Astrocyte of the cerebellum (primary cell): ENCODE results near the gene PEX11B.

Source experiments
- DNase-seq: peaks from one replicate; pipeline ENCODE4 v3.0.0-alpha.2; 2011; ENCODE audit warnings: low read depth
- H3K4me3 ChIP-seq: 2 replicates; pipeline ENCODE4 v1.5.1; 2011; ENCODE audit warnings: mild to moderate bottlenecking, low read depth, low read length, moderate library complexity
- in situ Hi-C: cut with HindIII; loops from 2 replicates; pipeline ENCODE4 v1.10.0; 2017; ENCODE audit warnings: low sequenced_read_pairs
- TF ChIP-seq, protein P1 (sequence below): IDR thresholded peaks from 2 replicates; pipeline ENCODE4 v1.5.1; 2012; ENCODE audit warnings: low read length, low read depth, moderate library complexity, mild to moderate bottlenecking; ENCODE audit errors: missing control alignments

Gene PEX11B

DNA sequence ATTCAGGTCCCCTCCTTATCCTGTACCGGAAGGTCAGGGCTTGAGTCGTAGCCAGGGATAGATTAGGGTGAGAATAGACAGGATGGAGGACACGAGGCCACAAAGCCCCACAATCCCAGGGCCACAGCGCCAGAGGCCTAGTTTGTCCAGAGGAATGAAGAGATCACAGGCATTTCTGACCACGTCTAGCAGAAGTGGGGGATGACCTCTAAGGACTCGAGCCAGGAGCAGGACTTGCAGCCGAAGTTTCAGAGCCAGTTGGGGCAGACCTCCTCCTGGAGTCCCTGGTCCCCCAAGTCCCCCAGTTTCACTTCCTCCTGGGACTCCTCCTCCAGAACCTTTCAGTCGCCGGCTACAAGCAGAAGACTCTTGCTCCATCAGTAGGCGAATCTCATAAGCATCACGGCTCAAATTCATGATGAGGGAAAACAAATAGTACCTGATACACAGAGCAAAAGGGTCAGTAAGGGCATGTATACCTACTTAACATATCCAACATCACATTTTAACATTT lies 6.3 kb downstream of the PEX11B start:
- in situ Hi-C loops: no loop called here
- TF ChIP-seq, protein P1, sequence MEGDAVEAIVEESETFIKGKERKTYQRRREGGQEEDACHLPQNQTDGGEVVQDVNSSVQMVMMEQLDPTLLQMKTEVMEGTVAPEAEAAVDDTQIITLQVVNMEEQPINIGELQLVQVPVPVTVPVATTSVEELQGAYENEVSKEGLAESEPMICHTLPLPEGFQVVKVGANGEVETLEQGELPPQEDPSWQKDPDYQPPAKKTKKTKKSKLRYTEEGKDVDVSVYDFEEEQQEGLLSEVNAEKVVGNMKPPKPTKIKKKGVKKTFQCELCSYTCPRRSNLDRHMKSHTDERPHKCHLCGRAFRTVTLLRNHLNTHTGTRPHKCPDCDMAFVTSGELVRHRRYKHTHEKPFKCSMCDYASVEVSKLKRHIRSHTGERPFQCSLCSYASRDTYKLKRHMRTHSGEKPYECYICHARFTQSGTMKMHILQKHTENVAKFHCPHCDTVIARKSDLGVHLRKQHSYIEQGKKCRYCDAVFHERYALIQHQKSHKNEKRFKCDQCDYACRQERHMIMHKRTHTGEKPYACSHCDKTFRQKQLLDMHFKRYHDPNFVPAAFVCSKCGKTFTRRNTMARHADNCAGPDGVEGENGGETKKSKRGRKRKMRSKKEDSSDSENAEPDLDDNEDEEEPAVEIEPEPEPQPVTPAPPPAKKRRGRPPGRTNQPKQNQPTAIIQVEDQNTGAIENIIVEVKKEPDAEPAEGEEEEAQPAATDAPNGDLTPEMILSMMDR: no peak
- DNase-seq: no peak
- no peak overlapping the region for H3K4me3 ChIP-seq

DNA sequence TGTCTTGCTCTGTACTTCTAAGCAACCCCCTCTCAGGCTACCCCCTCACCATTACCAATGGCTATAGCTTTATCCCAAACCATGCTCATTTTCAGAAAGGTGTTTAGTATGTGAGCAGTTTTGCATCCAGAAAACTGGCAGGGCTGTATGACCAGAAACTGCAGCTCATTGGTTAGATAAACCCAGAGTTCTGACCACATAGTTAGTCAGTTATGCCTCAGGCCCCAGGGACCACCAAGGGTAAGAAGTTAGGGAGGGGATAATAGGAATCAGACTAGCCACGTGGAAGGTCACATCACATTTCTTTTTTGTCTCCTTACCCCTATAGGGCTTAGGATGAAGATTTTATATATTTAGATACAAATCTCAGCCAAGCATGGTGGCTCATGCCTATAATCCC lies 9.9 kb downstream of the PEX11B start:
- DNase-seq: no peak
- TF ChIP-seq, protein P1: no peak
- in situ Hi-C loops: no loop called here
- H3K4me3 ChIP-seq: peak overlapping the region; percentile 26

DNA sequence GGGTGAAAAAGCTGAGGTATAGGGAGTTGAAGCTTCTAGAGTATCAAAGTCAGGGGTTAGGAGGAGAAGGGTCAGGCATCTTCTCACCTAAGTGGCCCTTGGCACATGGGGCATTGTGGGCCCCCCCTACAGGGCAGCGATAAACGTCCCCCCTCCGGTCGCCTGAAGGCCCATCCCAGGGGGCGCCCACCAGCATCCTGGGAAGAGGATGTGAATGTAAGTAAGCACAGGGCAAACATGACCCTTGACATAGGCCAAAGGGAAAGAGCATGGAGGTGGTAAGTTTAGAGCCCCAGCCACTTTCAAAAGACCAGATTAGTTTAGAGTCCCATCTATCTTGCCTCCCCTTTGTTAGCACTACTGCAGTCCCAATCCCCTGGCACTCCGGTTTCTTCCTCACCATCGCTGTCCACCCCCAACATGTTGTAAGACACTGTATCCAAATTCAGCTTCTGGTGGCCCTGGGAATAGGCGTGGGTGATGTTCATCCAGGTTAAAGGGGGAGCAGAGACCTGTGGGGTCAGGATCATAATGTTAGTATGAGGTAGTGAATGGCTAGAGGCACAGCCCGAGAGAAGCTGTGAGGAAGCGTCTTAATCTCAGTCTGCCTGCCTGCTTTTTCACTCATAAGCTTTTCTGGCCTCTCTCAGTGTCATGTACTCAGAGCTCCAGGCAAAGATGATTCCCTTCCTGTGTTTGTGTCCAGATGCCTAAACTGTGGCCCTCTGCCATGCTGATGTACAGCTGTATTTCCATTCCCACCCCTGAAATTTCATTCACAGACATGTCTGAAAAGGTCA lies 11.4 kb downstream of the PEX11B start:
- DNase-seq: no peak
- no peak overlapping the region for H3K4me3 ChIP-seq
- in situ Hi-C loops: no loop called here
- TF ChIP-seq, protein P1: no peak

DNA sequence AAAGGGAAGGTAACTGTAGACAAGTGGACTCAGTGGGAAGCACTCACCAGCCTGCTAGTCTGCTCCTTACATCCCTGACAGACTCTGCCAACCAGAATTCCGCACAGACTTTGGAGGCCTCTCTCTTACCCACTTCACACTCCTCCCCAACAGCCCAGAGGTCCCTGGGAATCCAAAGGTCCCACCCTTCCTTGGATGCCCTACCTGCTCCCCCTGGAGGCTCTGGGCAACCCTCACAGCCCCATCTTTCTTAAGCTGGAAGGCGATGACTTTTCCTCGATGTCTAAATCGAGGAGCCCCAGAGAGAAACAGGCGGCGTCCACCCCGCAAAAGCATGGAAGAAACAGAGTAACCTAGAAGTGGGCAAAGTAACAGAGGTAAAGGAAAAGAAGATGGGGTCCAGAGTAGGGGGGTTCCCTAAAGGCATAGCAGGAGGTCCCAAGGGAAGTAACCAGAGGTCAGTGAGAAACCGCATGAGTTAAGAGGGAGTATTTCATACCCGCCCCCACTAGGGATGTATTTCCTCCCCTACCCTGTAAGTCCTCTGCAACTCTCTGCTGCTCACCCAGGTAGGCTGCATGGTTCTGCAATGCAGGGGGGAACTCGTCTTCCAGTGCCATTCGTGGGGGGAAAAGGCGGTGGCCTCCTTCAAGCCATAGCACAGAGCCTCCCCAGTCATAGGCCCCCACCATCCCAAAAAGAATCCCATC lies 17.1 kb downstream of the PEX11B start:
- no peak for DNase-seq
- no peak overlapping the region for H3K4me3 ChIP-seq
- in situ Hi-C loops: no loop called here
- TF ChIP-seq, protein P1: peak; percentile 7

DNA sequence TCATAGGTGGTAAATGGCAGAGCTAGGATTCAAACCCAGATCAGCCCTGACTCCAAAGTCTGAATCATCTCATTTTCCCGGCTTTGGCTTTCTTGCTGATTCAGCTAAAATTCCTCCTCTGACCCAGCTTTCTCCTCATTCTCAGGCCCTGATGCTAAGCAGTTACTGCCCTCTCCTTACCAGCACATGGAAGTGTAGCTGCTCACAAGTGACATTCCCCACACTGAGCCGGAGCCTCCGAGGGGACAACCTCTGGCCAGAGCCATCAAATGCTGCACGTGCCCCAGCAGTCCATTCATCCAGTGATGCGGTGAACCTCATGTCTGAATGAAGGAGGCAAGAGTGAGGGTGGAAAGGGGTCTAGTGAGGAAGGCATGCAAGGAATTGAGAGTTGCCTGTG lies 19.8 kb downstream of the PEX11B start:
- TF ChIP-seq, protein P1: no peak
- H3K4me3 ChIP-seq: no peak overlapping the region
- in situ Hi-C loops: no loop called here
- DNase-seq: no peak

DNA sequence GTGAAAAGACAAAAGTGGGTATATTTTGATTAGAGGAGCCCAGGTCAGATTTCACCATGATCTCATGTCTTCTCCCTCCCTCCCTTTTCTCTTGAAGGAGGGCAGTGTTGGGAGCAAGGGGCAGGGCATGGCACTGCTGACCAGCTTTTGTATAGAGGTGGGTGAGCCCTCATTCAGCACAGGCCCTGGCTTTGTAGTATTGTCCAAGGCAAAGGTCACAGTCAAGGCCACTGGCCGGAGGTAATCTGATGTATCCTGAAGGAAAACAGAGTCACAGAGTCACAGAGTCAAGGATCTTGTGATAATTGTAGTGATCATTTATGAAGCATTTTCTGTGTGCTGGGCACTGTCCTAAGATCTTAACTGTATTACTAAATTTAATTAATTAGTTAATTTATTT lies 20.5 kb downstream of the PEX11B start:
- TF ChIP-seq, protein P1: no peak
- DNase-seq: no peak
- in situ Hi-C loops: no loop called here
- H3K4me3 ChIP-seq: no peak overlapping the region
